Mesothelial cell of epicardium (in vitro differentiated cells): ENCODE results near the gene NEBL. TPM values are rescaled to one million over a fixed set of nuclear protein-coding genes. Genes with fewer than 3 reads are reported as not detected.

Experiments used
- DNase-seq, 2 experiments: peaks; one replicate each; pipeline ENCODE4 v3.0.0; 2021; ENCODE audit warnings: low spot score in 2 of 2; ENCODE audit not compliant: unreplicated experiment in 2 of 2
- H3K27ac Mint-ChIP-seq: 2 replicates; pipeline ENCODE4 v1.8.0; 2021; ENCODE audit warnings: mixed read lengths
- H3K27me3 Mint-ChIP-seq: 2 replicates; pipeline ENCODE4 v1.8.0; 2021; ENCODE audit warnings: low read depth, mixed read lengths
- H3K36me3 Mint-ChIP-seq: 2 replicates; pipeline ENCODE4 v1.8.0; 2021; ENCODE audit warnings: mixed read lengths
- H3K4me1 Mint-ChIP-seq: 2 replicates; pipeline ENCODE4 v1.8.0; 2021; ENCODE audit warnings: mixed read lengths
- H3K4me3 Mint-ChIP-seq: 2 replicates; pipeline ENCODE4 v1.8.0; 2021; ENCODE audit warnings: mild to moderate bottlenecking, moderate library complexity, mixed read lengths
- H3K9me3 Mint-ChIP-seq: 2 replicates; pipeline ENCODE4 v1.8.0; 2021; ENCODE audit warnings: mixed read lengths
- CTCF ChIP-seq: fragments of 200-600 bp; sonication (generic); IDR thresholded peaks from one replicate; pipeline ENCODE4 v1.5.0; 2021; ENCODE audit warnings: antibody characterized with exemption; ENCODE audit not compliant: unreplicated experiment
- total RNA-seq: library from RNA; stranded (reverse); gene quantifications from 3 replicates; pipeline ENCODE4 v1.2.1, GENCODE V29; 2021

Gene NEBL
- total RNA-seq, 1 donor from 2014 or later = 13.0 TPM

- Mint-ChIP-seq H3K27ac (no peak overlapping the region), H3K4me1 (peaks cover 3% of the 10 kb centered on the region), H3K9me3 (no peaks in the 10 kb centered on the region), H3K4me3 (no peak overlapping the region), H3K27me3 (peaks cover 7% of the 10 kb centered on the region), H3K36me3 (no peaks in the 10 kb centered on the region)
- no peak for TF ChIP-seq CTCF
- no peak for DNase-seq
Observed at GRCh38 chr10:20922451-20922850, 25.3 kb upstream of the NEBL start.

- H3K4me1 Mint-ChIP-seq = peaks cover 3% of the 10 kb centered on the region
- no peak overlapping the region for H3K4me3 Mint-ChIP-seq
- H3K9me3 Mint-ChIP-seq = no peaks in the 10 kb centered on the region
- no peak for DNase-seq
- H3K27ac Mint-ChIP-seq = no peak overlapping the region
- H3K36me3 Mint-ChIP-seq = no peaks in the 10 kb centered on the region
- TF ChIP-seq CTCF = no peak
- peaks cover 7% of the 10 kb centered on the region for H3K27me3 Mint-ChIP-seq
Observed at GRCh38 chr10:20922033-20922432, 24.9 kb upstream of the NEBL start.

GRCh38 chr10:20920061-20920460 lies 22.9 kb upstream of the NEBL start:
- Mint-ChIP-seq H3K4me1 (peaks cover 3% of the 10 kb centered on the region), H3K27me3 (peaks cover 7% of the 10 kb centered on the region), H3K9me3 (peaks cover 3% of the 10 kb centered on the region), H3K4me3 (no peak overlapping the region), H3K36me3 (no peaks in the 10 kb centered on the region), H3K27ac (no peak overlapping the region)
- TF ChIP-seq CTCF = no peak
- DNase-seq = no peak

DNA sequence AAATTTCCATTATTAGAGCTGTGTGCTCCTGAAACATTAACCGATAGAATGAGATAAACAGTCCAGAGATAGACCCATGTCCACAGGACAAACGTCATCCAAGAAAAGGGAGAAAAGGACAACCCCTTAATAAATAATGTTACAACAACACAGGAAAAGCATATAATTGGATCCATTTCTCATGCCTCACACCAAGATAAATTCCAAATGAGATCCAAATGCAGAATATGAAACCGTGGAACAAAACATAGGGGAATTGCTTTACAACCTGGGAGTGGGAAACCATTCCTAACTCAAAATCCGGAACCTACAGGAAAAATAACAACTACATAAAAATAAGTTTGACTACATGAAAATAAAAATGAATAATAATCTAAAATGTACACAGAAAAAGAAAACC lies 22.4 kb upstream of the NEBL start:
- Mint-ChIP-seq H3K9me3 (peaks cover 3% of the 10 kb centered on the region), H3K4me1 (peaks cover 3% of the 10 kb centered on the region), H3K27ac (no peak overlapping the region), H3K36me3 (no peaks in the 10 kb centered on the region), H3K27me3 (peaks cover 7% of the 10 kb centered on the region), H3K4me3 (no peak overlapping the region)
- no peak for DNase-seq
- no peak for TF ChIP-seq CTCF

GRCh38 chr10:20916976-20917375 lies 19.9 kb upstream of the NEBL start:
- Mint-ChIP-seq H3K36me3 (no peaks in the 10 kb centered on the region), H3K27me3 (peaks cover 3% of the 10 kb centered on the region), H3K4me1 (peaks cover 8% of the 10 kb centered on the region), H3K9me3 (peaks cover 6% of the 10 kb centered on the region), H3K4me3 (no peak overlapping the region), H3K27ac (no peak overlapping the region)
- DNase-seq = no peak
- TF ChIP-seq CTCF = no peak

DNA sequence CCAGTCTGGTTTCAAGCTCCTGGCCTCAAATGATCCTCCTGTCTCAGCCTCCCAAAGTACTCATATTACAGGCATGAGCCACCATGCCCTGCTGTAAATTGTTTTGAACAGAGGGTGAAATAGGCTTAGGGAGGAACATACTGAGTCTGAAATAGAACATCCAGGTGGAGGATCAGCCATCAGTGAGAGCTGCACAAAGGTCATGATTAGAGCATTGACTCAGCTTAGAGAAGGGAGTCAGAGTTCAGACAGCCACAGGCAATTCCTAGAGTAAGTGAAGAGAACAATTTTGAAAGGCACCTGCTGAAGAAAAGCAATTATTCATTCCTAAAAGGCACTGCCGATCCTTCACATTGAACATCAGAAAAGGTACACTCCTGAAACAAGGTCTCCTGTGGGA lies 15.9 kb upstream of the NEBL start:
- no peak overlapping the region for H3K27ac Mint-ChIP-seq
- no peaks in the 10 kb centered on the region for H3K27me3 Mint-ChIP-seq
- DNase-seq = no peak
- H3K36me3 Mint-ChIP-seq = no peaks in the 10 kb centered on the region
- H3K4me1 Mint-ChIP-seq = peaks cover 14% of the 10 kb centered on the region
- H3K9me3 Mint-ChIP-seq = peaks cover 6% of the 10 kb centered on the region
- no peak for TF ChIP-seq CTCF
- H3K4me3 Mint-ChIP-seq = no peak overlapping the region
